ENCODE results near the gene TRAM2.

TRAM2 gene

GRCh38 chr6:52603000-52603795 is 26.3 kb upstream of the TRAM2 start:
- TF ChIP-seq CTCF (IDR thresholded peaks at IDR 0.05; ENCODE audit: insufficient read depth, low read length, poor library complexity, severe bottlenecking): no peak
- TF ChIP-seq EZH2phosphoT487 (conservative IDR thresholded peaks at IDR 0.05; ENCODE audit: low read length): no peak
- Histone ChIP-seq H3K36me3 (ENCODE audit: low read length) (no peaks in the 10 kb centered on the region), H3K4me3 (ENCODE audit: insufficient read depth, low read length, poor library complexity, severe bottlenecking) (no peak overlapping the region), H2AFZ (ENCODE audit: low read depth, low read length, severe bottlenecking) (no peak overlapping the region), H3K9me2 (replicated peaks; ENCODE audit: insufficient read depth, low read length) (no peaks in the 10 kb centered on the region), H3K27me3 (ENCODE audit: low read length) (no peaks in the 10 kb centered on the region), H3K27ac (ENCODE audit: low read depth, low read length) (no peak overlapping the region), H3K9ac (ENCODE audit: low read length) (no peak overlapping the region), H3F3A (ENCODE audit: insufficient read depth) (no peaks in the 10 kb centered on the region), H3K9me3 (ENCODE audit: insufficient read depth, low read length) (no peaks in the 10 kb centered on the region), H3K79me2 (ENCODE audit: insufficient read depth, low read length) (no peaks in the 10 kb centered on the region), H4K20me1 (ENCODE audit: low read depth, low read length) (no peaks in the 10 kb centered on the region), H3K4me2 (ENCODE audit: low read depth, low read length, poor library complexity, severe bottlenecking) (no peak overlapping the region)

GRCh38 chr6:52598824-52599190 is 21.9 kb upstream of the TRAM2 start:
- H4K20me1 ChIP-seq (ENCODE audit: low read depth, low read length): no peaks in the 10 kb centered on the region
- no peak overlapping the region for H3K27ac ChIP-seq (ENCODE audit: low read depth, low read length)
- H3K9ac ChIP-seq (ENCODE audit: low read length): no peak overlapping the region
- no peaks in the 10 kb centered on the region for H3K36me3 ChIP-seq (ENCODE audit: low read length)
- H3K9me2 ChIP-seq (replicated peaks; ENCODE audit: insufficient read depth, low read length): no peaks in the 10 kb centered on the region
- no peaks in the 10 kb centered on the region for H3K27me3 ChIP-seq (ENCODE audit: low read length)
- H3K4me2 ChIP-seq (ENCODE audit: low read depth, low read length, poor library complexity, severe bottlenecking): no peak overlapping the region
- H2AFZ ChIP-seq (ENCODE audit: low read depth, low read length, severe bottlenecking): no peak overlapping the region
- no peaks in the 10 kb centered on the region for H3F3A ChIP-seq (ENCODE audit: insufficient read depth)
- TF ChIP-seq CTCF (IDR thresholded peaks at IDR 0.05; ENCODE audit: insufficient read depth, low read length, poor library complexity, severe bottlenecking): no peak
- TF ChIP-seq EZH2phosphoT487 (conservative IDR thresholded peaks at IDR 0.05; ENCODE audit: low read length): no peak
- no peaks in the 10 kb centered on the region for H3K9me3 ChIP-seq (ENCODE audit: insufficient read depth, low read length)
- no peak overlapping the region for H3K4me3 ChIP-seq (ENCODE audit: insufficient read depth, low read length, poor library complexity, severe bottlenecking)
- no peaks in the 10 kb centered on the region for H3K79me2 ChIP-seq (ENCODE audit: insufficient read depth, low read length)

- Histone ChIP-seq H3K27ac (ENCODE audit: low read depth, low read length) (no peak overlapping the region), H3K4me2 (ENCODE audit: low read depth, low read length, poor library complexity, severe bottlenecking) (no peak overlapping the region), H3K9me2 (replicated peaks; ENCODE audit: insufficient read depth, low read length) (no peaks in the 10 kb centered on the region), H3F3A (ENCODE audit: insufficient read depth) (no peaks in the 10 kb centered on the region), H3K9me3 (ENCODE audit: insufficient read depth, low read length) (no peaks in the 10 kb centered on the region), H4K20me1 (ENCODE audit: low read depth, low read length) (no peaks in the 10 kb centered on the region), H3K36me3 (ENCODE audit: low read length) (no peaks in the 10 kb centered on the region), H2AFZ (ENCODE audit: low read depth, low read length, severe bottlenecking) (peak overlapping the region; percentile 47), H3K9ac (ENCODE audit: low read length) (no peak overlapping the region), H3K4me3 (ENCODE audit: insufficient read depth, low read length, poor library complexity, severe bottlenecking) (no peak overlapping the region), H3K27me3 (ENCODE audit: low read length) (no peaks in the 10 kb centered on the region), H3K79me2 (ENCODE audit: insufficient read depth, low read length) (no peaks in the 10 kb centered on the region)
- TF ChIP-seq EZH2phosphoT487 (conservative IDR thresholded peaks at IDR 0.05; ENCODE audit: low read length): no peak
- TF ChIP-seq CTCF (IDR thresholded peaks at IDR 0.05; ENCODE audit: insufficient read depth, low read length, poor library complexity, severe bottlenecking): peak; percentile 95
These were observed 21.4 kb upstream of the TRAM2 start for GRCh38 chr6:52598123-52598823.
